HEK293 (cell line): ENCODE measurements around the gene CTR9.

Experiments used
- CTCF ChIA-PET: fragments of 350-600 bp; formaldehyde crosslinking; extraction: SDS; loops from one replicate; lab custom pipeline; 2021; ENCODE audit warnings: antibody characterized with exemption; lab: Yijun Ruan, JAX
- POLR2A ChIA-PET: fragments of 300-600 bp; formaldehyde crosslinking; extraction: SDS; loops from one replicate; lab custom pipeline; 2020; ENCODE audit warnings: antibody characterized with exemption, inconsistent platforms; lab: Yijun Ruan, JAX
- H3K27ac ChIP-seq: fragments of 200-500 bp; sonication (Bioruptor generic); 2 replicates; pipeline ENCODE4 v1.5.1; 2014; ENCODE audit warnings: low read depth, low read length, control low read depth, inconsistent platforms; ENCODE audit errors: extremely low read depth
- H3K36me3 ChIP-seq, 2 experiments: fragments of 200-500 bp in 1 of 2; sonication (Bioruptor generic) in 1 of 2; 1 replicate in 1 of 2; 2 replicates in 1 of 2; pipeline ENCODE4 v1.5.1; 2014 to 2017; ENCODE audit warnings: inconsistent platforms in 2 of 2, low read length in 2 of 2; ENCODE audit not compliant: control insufficient read depth in 2 of 2, insufficient read depth in 1 of 2
- H3K4me1 ChIP-seq: fragments of 200-500 bp; sonication (Bioruptor generic); 2 replicates; pipeline ENCODE4 v1.5.1; 2014; ENCODE audit warnings: mild to moderate bottlenecking, low read length, inconsistent platforms; ENCODE audit not compliant: control insufficient read depth, insufficient read depth
- H3K4me3 ChIP-seq: 2 replicates; pipeline ENCODE4 v1.5.1; 2011; ENCODE audit warnings: low read depth, mild to moderate bottlenecking, control low read depth, low read length, moderate library complexity
- H3K9me3 ChIP-seq: fragments of 200-500 bp; sonication (Bioruptor generic); 2 replicates; pipeline ENCODE4 v1.5.1; 2014; ENCODE audit warnings: low read depth, low read length, inconsistent platforms; ENCODE audit not compliant: control insufficient read depth, insufficient read depth
- PATZ1 ChIP-seq: fragments of 450-650 bp; formaldehyde crosslinking; IDR thresholded peaks from 2 replicates; pipeline ENCODE4 v1.5.1; 2016; ENCODE audit warnings: missing biosample characterization, missing genetic modification characterization
- PRDM6 ChIP-seq: fragments of 450-650 bp; formaldehyde crosslinking; IDR thresholded peaks from 2 replicates; pipeline ENCODE4 v1.5.1; 2017; ENCODE audit warnings: missing biosample characterization, missing genetic modification characterization
- ZBTB48 ChIP-seq: fragments of 450-650 bp; formaldehyde crosslinking; IDR thresholded peaks from 2 replicates; pipeline ENCODE4 v1.5.1; 2016; ENCODE audit warnings: missing biosample characterization, missing genetic modification characterization
- ZNF133 ChIP-seq: fragments of 450-650 bp; formaldehyde crosslinking; IDR thresholded peaks from 2 replicates; pipeline ENCODE4 v1.5.1; 2016; ENCODE audit warnings: missing biosample characterization, missing genetic modification characterization
- ZNF221 ChIP-seq: fragments of 450-650 bp; formaldehyde crosslinking; IDR thresholded peaks from 2 replicates; pipeline ENCODE4 v1.5.1; 2017; ENCODE audit warnings: missing biosample characterization, missing genetic modification characterization, borderline replicate concordance
- ZNF391 ChIP-seq: fragments of 450-650 bp; formaldehyde crosslinking; IDR thresholded peaks from 2 replicates; pipeline ENCODE4 v1.5.1; 2016; ENCODE audit warnings: low read depth, missing biosample characterization, missing genetic modification characterization, borderline replicate concordance
- ZNF398 ChIP-seq: fragments of 450-650 bp; formaldehyde crosslinking; IDR thresholded peaks from 2 replicates; pipeline ENCODE4 v1.5.1; 2017; ENCODE audit warnings: missing biosample characterization, missing genetic modification characterization
- ZNF433 ChIP-seq: fragments of 450-650 bp; formaldehyde crosslinking; IDR thresholded peaks from 2 replicates; pipeline ENCODE4 v1.5.1; 2016; ENCODE audit warnings: missing biosample characterization, missing genetic modification characterization, low read depth
- ZNF513 ChIP-seq: fragments of 450-650 bp; IDR thresholded peaks from 2 replicates; pipeline ENCODE4 v1.5.1; 2018; ENCODE audit warnings: missing biosample characterization, missing genetic modification characterization
- ZNF514 ChIP-seq: fragments of 450-650 bp; formaldehyde crosslinking; IDR thresholded peaks from 2 replicates; pipeline ENCODE4 v1.5.1; 2016; ENCODE audit warnings: missing biosample characterization, missing genetic modification characterization
- ZNF600 ChIP-seq: fragments of 450-650 bp; formaldehyde crosslinking; IDR thresholded peaks from 2 replicates; pipeline ENCODE4 v1.5.1; 2016; ENCODE audit warnings: missing biosample characterization, missing genetic modification characterization
- ZNF692 ChIP-seq: fragments of 450-650 bp; formaldehyde crosslinking; IDR thresholded peaks from 2 replicates; pipeline ENCODE4 v1.5.1; 2016; ENCODE audit warnings: missing biosample characterization, missing genetic modification characterization
- ZSCAN5A ChIP-seq: fragments of 450-650 bp; formaldehyde crosslinking; IDR thresholded peaks from 2 replicates; pipeline ENCODE4 v1.5.1; 2016; ENCODE audit warnings: missing biosample characterization, missing genetic modification characterization

CTR9 gene

GRCh38 chr11:10728154-10728553 lies 22.9 kb upstream of the CTR9 start:
- Histone ChIP-seq H3K4me3 (no peak overlapping the region), H3K4me1 (no peaks in the 10 kb centered on the region)
- POLR2A ChIA-PET: interaction anchor here (0.7 kb wide), 1 partner anchor 273 kb away, joined by 5 read pairs; the partner anchor contains the start of gene AMPD3
- CTCF ChIA-PET: interaction anchor here (1.7 kb wide), 1 partner anchor 322 kb away, joined by 9 read pairs; no protein-coding TSS in a partner anchor
- TF ChIP-seq PATZ1: no peak
- TF ChIP-seq ZNF513 (tag by site-specific recombination): no peak
- no peak for TF ChIP-seq ZNF433 (tag by site-specific recombination)
- TF ChIP-seq ZNF514: no peak
- TF ChIP-seq ZNF221 (tag by site-specific recombination): no peak
- TF ChIP-seq ZBTB48: no peak
- TF ChIP-seq ZNF391 (tag by site-specific recombination): no peak
- TF ChIP-seq ZSCAN5A (tag by site-specific recombination): no peak
- TF ChIP-seq ZNF692 (tag by site-specific recombination): no peak
- no peak for TF ChIP-seq ZNF600
- TF ChIP-seq, all 188 proteins: peak for 0
- no peak overlapping the region for H3K27ac ChIP-seq
- no peaks in the 10 kb centered on the region for H3K36me3 ChIP-seq
- H3K9me3 ChIP-seq: no peaks in the 10 kb centered on the region

- no peak overlapping the region for H3K4me3 ChIP-seq
- H3K9me3 ChIP-seq: no peaks in the 10 kb centered on the region
- TF ChIP-seq PRDM6 (tag by site-specific recombination) (peak; percentile 25; the same call in 1 of the 2 replicates), ZNF133 (no peak), ZNF398 (tag by site-specific recombination) (peak; percentile 53; the same call in 1 of the 2 replicates)
- ChIA-PET POLR2A (no interaction called here), CTCF (interaction anchor here (0.6 to 1.7 kb wide), 2 partner anchors 323 to 418 kb away, joined by 3 to 9 read pairs; no protein-coding TSS in a partner anchor)
- H3K36me3 ChIP-seq: no peaks in the 10 kb centered on the region
- no peak overlapping the region for H3K27ac ChIP-seq
- no peaks in the 10 kb centered on the region for H3K4me1 ChIP-seq
Observed at GRCh38 chr11:10728789-10729472, 22.1 kb upstream of the CTR9 start.
